SU-DHL-6 (cell line): ENCODE results near the gene OTOGL.

Experiments
- H2AFZ ChIP-seq: fragments of 200-600 bp; sonication (generic); 2 replicates; pipeline ENCODE4 v1.6.1; 2014; ENCODE audit warnings: low read depth, mild to moderate bottlenecking, moderate library complexity, mixed read lengths, antibody characterized with exemption, low read length; ENCODE audit not compliant: severe bottlenecking
- H3F3A ChIP-seq: fragments of 200-600 bp; shearing (Covaris generic); 2 replicates; pipeline ENCODE4 v1.6.0; 2016; ENCODE audit warnings: antibody characterized with exemption, mild to moderate bottlenecking; ENCODE audit not compliant: insufficient read depth
- H3K27ac ChIP-seq: fragments of 200-600 bp; sonication (generic); 2 replicates; pipeline ENCODE4 v1.5.1; 2016; ENCODE audit warnings: low read depth, mild to moderate bottlenecking, low read length, moderate library complexity, mixed read lengths
- H3K27me3 ChIP-seq: fragments of 200-600 bp; sonication (generic), shearing (Covaris generic); 2 replicates; pipeline ENCODE4 v1.6.0; 2014; ENCODE audit warnings: mild to moderate bottlenecking, low read length
- H3K36me3 ChIP-seq: fragments of 200-600 bp; sonication (generic); 2 replicates; pipeline ENCODE4 v1.6.1; 2014; ENCODE audit warnings: mild to moderate bottlenecking, low read length, mixed read lengths
- H3K4me2 ChIP-seq: fragments of 300-600, 200-600 bp; shearing (Covaris generic), sonication (generic); 2 replicates; pipeline ENCODE4 v1.6.0; 2014; ENCODE audit warnings: low read length, low read depth, mild to moderate bottlenecking; ENCODE audit not compliant: poor library complexity, severe bottlenecking
- H3K4me3 ChIP-seq: fragments of 200-600 bp; sonication (generic); 2 replicates; pipeline ENCODE4 v1.5.1; 2014; ENCODE audit warnings: antibody characterized with exemption, low read length, mild to moderate bottlenecking, mixed read lengths; ENCODE audit not compliant: insufficient read depth, poor library complexity, severe bottlenecking
- H3K79me2 ChIP-seq: fragments of 200-600 bp; sonication (generic); 2 replicates; pipeline ENCODE4 v1.6.1; 2014; ENCODE audit warnings: mild to moderate bottlenecking, low read length, moderate library complexity; ENCODE audit not compliant: insufficient read depth
- H3K9ac ChIP-seq: fragments of 200-600 bp; sonication (generic); 2 replicates; pipeline ENCODE4 v1.7.0; 2014; ENCODE audit warnings: mild to moderate bottlenecking, low read length
- H3K9me2 ChIP-seq: fragments of 200-600 bp; sonication (generic); replicated peaks from 2 replicates; pipeline ENCODE4 v1.6.1; 2014; ENCODE audit warnings: low read length; ENCODE audit not compliant: insufficient read depth
- H3K9me3 ChIP-seq: fragments of 200-600 bp; sonication (generic); 2 replicates; pipeline ENCODE4 v1.6.1; 2014; ENCODE audit warnings: low read length, mixed read lengths; ENCODE audit not compliant: insufficient read depth
- H4K20me1 ChIP-seq: fragments of 200-600 bp; sonication (generic); 2 replicates; pipeline ENCODE4 v1.6.1; 2014; ENCODE audit warnings: low read depth, mild to moderate bottlenecking, antibody characterized with exemption, low read length, moderate library complexity, mixed read lengths
- CTCF ChIP-seq: fragments of 200-600 bp; sonication (generic); IDR thresholded peaks from one replicate; pipeline ENCODE4 v1.5.1; 2017; ENCODE audit warnings: antibody characterized with exemption, mild to moderate bottlenecking, low read length, moderate library complexity; ENCODE audit not compliant: insufficient read depth, poor library complexity, severe bottlenecking
- EZH2phosphoT487 ChIP-seq: fragments of 200-600 bp; sonication (generic), shearing (Covaris generic); conservative IDR thresholded peaks from 2 replicates; pipeline ENCODE4 v1.6.1; 2018; ENCODE audit warnings: mild to moderate bottlenecking, antibody characterized with exemption, low read length, moderate library complexity, mixed read lengths

Gene OTOGL

GRCh38 chr12:80332827-80333226 lies 233.5 kb downstream of the OTOGL start:
- no peaks in the 10 kb centered on the region for H3K79me2 ChIP-seq
- H3K27me3 ChIP-seq: no peaks in the 10 kb centered on the region
- no peak overlapping the region for H3K4me3 ChIP-seq
- H3K27ac ChIP-seq: no peak overlapping the region
- H3K4me2 ChIP-seq: no peak overlapping the region
- H3K9me3 ChIP-seq: no peaks in the 10 kb centered on the region
- no peaks in the 10 kb centered on the region for H3K36me3 ChIP-seq
- TF ChIP-seq CTCF (no peak), EZH2phosphoT487 (no peak)
- H3K9me2 ChIP-seq: no peaks in the 10 kb centered on the region
- H3K9ac ChIP-seq: no peak overlapping the region
- H3F3A ChIP-seq: no peaks in the 10 kb centered on the region
- H2AFZ ChIP-seq: no peak overlapping the region
- H4K20me1 ChIP-seq: no peaks in the 10 kb centered on the region

- no peak overlapping the region for H3K4me3 ChIP-seq
- TF ChIP-seq EZH2phosphoT487 (no peak), CTCF (no peak)
- no peaks in the 10 kb centered on the region for H3F3A ChIP-seq
- no peaks in the 10 kb centered on the region for H3K9me3 ChIP-seq
- H3K27ac ChIP-seq: no peak overlapping the region
- H3K79me2 ChIP-seq: no peaks in the 10 kb centered on the region
- H4K20me1 ChIP-seq: no peaks in the 10 kb centered on the region
- H3K4me2 ChIP-seq: no peak overlapping the region
- no peak overlapping the region for H3K9ac ChIP-seq
- no peaks in the 10 kb centered on the region for H3K9me2 ChIP-seq
- H3K36me3 ChIP-seq: no peaks in the 10 kb centered on the region
- no peak overlapping the region for H2AFZ ChIP-seq
- no peaks in the 10 kb centered on the region for H3K27me3 ChIP-seq
Measured at GRCh38 chr12:80352474-80352873, 253.1 kb downstream of the OTOGL start.

DNA sequence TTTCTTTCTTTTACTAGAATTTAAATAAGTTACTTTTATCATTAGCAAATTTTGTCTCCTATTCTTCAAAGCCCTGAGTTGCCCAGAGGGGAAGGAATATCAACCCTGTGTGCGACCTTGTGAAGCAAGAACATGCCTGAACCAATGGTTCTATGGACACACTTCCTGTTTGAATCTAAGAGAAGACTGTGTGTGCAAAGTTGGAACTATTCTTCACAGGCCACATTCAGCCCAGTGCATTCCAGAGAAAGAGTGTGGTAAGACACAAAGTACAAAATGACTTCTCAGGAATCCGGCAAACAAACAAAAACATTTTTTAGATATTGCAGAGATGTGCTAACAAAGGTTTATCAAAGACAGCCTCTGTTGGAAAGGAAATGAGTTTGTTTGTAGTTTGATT lies 253.9 kb downstream of the OTOGL start:
- no peaks in the 10 kb centered on the region for H3F3A ChIP-seq
- H3K9me2 ChIP-seq: no peaks in the 10 kb centered on the region
- H3K27ac ChIP-seq: no peak overlapping the region
- H3K36me3 ChIP-seq: no peaks in the 10 kb centered on the region
- no peaks in the 10 kb centered on the region for H4K20me1 ChIP-seq
- no peak for TF ChIP-seq CTCF
- TF ChIP-seq EZH2phosphoT487: no peak
- H3K27me3 ChIP-seq: no peaks in the 10 kb centered on the region
- no peak overlapping the region for H3K4me3 ChIP-seq
- H3K4me2 ChIP-seq: no peak overlapping the region
- no peaks in the 10 kb centered on the region for H3K9me3 ChIP-seq
- no peak overlapping the region for H2AFZ ChIP-seq
- H3K9ac ChIP-seq: no peak overlapping the region
- no peaks in the 10 kb centered on the region for H3K79me2 ChIP-seq

DNA sequence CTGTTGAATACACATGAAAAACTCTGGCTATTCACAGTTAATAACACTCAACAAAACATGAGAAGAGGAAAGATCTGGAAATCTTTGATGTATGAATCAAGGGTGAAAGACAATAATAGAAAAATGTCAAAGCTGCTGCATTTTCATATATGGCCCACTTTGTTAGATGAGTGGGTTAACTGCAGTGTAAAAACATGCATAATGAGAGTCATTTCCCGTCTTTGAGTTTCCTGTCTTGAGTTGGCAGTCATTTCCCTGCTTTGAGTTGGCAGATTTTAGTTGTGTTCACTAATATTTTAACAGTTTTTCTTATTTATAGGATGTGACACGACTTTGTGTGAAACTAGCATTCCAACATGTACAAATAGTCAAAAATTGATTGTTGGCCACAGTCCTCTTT lies 256.8 kb downstream of the OTOGL start:
- Histone ChIP-seq H3K9me3 (no peaks in the 10 kb centered on the region), H3K4me3 (no peak overlapping the region), H3K9me2 (no peaks in the 10 kb centered on the region), H3K27me3 (no peaks in the 10 kb centered on the region), H3K79me2 (no peaks in the 10 kb centered on the region), H3K4me2 (no peak overlapping the region), H3K9ac (no peak overlapping the region), H3F3A (no peaks in the 10 kb centered on the region), H4K20me1 (no peaks in the 10 kb centered on the region), H2AFZ (no peak overlapping the region), H3K36me3 (no peaks in the 10 kb centered on the region), H3K27ac (no peak overlapping the region)
- no peak for TF ChIP-seq EZH2phosphoT487
- TF ChIP-seq CTCF: no peak
